GM12875 (cell line): ENCODE data around the gene MMRN1.
"Not testable (repeated sequence)": the region's sequence is repeated elsewhere in the genome, so short reads cannot be mapped to it uniquely, and the experiment has no call there.

ENCODE experiments used
- H3K4me3 ChIP-seq: one replicate; pipeline ENCODE4 v1.5.1; 2011; ENCODE audit warnings: low read depth, low read length, control low read depth
- TF ChIP-seq, protein P1 (sequence below): IDR thresholded peaks from 2 replicates; pipeline ENCODE4 v1.5.1; 2011; ENCODE audit warnings: low read depth, mild to moderate bottlenecking, control low read depth, inconsistent platforms, low read length, moderate library complexity, borderline replicate concordance; ENCODE audit not compliant: insufficient read depth

MMRN1 gene

DNA sequence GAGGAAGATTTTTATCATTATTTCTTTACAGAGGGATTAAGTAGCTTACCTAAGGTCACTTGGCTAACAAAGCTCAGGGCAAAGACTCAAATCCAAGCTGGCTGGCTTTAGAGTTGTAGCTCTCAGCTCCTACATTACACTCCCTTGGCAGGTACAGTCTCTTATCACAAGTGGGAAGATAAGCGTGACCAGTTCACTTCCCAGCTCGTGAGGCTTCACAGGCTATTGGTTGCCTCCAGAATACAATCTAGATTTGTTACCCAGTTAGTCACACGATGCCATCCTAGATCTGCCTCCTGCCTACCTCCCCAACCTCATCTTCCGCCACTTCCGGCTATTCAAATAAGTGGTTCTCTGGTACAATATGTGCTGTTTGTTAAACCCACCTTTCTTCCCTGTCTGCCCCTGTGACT, 3.7 kb downstream of the MMRN1 start:
- TF ChIP-seq, protein P1, sequence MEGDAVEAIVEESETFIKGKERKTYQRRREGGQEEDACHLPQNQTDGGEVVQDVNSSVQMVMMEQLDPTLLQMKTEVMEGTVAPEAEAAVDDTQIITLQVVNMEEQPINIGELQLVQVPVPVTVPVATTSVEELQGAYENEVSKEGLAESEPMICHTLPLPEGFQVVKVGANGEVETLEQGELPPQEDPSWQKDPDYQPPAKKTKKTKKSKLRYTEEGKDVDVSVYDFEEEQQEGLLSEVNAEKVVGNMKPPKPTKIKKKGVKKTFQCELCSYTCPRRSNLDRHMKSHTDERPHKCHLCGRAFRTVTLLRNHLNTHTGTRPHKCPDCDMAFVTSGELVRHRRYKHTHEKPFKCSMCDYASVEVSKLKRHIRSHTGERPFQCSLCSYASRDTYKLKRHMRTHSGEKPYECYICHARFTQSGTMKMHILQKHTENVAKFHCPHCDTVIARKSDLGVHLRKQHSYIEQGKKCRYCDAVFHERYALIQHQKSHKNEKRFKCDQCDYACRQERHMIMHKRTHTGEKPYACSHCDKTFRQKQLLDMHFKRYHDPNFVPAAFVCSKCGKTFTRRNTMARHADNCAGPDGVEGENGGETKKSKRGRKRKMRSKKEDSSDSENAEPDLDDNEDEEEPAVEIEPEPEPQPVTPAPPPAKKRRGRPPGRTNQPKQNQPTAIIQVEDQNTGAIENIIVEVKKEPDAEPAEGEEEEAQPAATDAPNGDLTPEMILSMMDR = no peak
- no peak overlapping the region for H3K4me3 ChIP-seq

DNA sequence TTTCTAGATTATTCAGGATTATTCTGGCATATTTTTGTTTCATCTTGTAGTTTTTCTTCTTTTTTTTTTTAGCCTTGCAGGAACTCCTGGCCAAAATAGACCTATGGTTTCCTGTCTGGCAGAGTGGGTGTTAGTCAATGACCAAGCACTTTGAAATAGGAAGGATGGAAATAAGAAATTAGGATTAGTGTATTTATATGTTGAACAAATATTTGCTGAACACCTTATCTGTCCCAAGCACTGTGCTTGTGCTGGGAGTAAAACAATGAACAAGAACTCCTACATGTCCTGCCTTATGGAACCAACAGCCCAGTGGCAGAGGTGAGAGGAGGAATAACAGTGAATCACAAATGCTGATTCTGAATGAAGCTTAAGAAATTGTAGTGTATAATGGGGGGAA, 4.5 kb downstream of the MMRN1 start:
- TF ChIP-seq, protein P1 = no peak
- no peak overlapping the region for H3K4me3 ChIP-seq

DNA sequence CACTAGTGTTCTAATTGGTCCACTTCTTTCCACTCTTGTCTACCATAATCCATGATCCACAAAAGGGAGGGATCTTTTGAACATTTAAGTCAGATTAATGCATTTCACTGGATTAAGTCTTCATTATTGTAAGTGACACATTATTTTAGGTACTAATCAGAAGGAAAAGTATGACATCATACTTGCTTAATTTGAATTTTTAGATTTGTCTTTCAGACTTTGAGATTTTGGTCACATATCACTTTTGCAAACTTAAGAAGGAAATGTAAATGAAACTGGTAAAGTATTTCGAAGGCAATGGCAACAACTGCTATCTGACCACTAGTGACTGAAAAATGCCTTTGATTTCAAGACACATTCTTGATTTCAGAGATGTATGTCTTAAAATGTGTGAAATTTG, 5.2 kb downstream of the MMRN1 start:
- no peak overlapping the region for H3K4me3 ChIP-seq
- TF ChIP-seq, protein P1 = no peak

DNA sequence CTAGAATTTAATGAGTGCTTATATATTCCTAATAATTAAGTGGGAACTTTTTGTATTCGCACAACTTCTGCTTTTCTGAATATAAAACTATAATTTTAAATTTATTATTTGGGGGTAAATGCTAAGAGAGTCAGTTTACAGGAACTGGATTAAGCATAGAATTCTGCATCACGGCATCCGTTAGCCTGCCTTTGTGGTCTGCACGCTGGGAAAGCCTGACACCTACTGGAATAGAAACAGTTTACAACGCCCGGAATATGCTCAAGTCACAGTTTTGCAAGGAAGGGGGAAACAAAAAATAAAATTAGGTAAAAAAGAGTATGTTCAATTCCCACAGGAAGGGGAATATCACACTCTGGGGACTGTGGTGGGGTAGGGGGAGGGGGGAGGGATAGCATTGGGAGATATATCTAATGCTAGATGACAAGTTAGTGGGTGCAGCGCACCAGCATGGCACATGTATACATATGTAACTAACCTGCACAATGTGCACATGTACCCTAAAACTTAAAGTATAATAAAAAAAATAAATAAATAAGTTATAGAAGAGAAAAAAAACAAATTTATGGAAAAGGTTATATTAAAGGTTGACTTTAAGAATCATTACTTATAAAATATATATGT, 7.3 kb downstream of the MMRN1 start:
- TF ChIP-seq, protein P1 = peak; percentile 63; the same call in 1 of the 2 replicates
- not testable (repeated sequence) for H3K4me3 ChIP-seq

DNA sequence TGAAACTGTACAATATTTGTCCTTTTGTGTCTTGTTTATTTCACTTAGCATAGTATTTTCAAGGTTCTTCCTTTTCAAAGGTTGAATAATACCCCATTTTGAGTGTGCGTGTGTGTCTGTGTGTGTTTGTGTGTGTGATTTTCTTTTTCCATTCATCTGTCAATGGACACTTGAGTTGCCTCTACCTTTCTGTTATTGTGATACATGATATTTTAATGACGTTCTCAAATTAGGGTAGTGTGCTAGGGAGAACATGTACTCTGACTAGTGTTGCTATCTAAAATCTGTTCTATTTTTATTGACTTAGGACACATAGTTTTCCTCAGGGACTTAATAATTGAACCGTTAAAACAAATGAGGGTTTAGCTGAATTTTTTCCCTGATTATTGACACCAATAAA, 9.9 kb downstream of the MMRN1 start:
- TF ChIP-seq, protein P1 = no peak
- no peak overlapping the region for H3K4me3 ChIP-seq

DNA sequence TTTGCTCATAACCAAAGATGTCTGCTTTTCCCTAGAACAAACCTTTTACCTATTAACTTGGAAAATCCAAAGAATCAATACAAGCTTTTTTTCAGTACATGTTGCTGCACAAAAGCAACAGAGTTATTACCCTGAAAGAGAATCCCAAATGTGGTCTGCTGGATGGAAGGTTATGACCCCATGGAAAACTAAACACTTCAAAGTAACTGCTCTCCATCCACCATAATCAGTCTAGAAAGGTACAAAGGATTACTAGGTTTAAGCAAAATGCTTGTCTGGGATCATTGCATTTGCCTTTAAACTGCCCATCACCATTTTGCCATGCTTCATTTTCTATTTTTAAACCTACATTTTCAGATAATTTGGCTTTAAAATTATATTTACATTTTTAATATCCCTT, 11.7 kb downstream of the MMRN1 start:
- no peak overlapping the region for H3K4me3 ChIP-seq
- TF ChIP-seq, protein P1 = no peak

DNA sequence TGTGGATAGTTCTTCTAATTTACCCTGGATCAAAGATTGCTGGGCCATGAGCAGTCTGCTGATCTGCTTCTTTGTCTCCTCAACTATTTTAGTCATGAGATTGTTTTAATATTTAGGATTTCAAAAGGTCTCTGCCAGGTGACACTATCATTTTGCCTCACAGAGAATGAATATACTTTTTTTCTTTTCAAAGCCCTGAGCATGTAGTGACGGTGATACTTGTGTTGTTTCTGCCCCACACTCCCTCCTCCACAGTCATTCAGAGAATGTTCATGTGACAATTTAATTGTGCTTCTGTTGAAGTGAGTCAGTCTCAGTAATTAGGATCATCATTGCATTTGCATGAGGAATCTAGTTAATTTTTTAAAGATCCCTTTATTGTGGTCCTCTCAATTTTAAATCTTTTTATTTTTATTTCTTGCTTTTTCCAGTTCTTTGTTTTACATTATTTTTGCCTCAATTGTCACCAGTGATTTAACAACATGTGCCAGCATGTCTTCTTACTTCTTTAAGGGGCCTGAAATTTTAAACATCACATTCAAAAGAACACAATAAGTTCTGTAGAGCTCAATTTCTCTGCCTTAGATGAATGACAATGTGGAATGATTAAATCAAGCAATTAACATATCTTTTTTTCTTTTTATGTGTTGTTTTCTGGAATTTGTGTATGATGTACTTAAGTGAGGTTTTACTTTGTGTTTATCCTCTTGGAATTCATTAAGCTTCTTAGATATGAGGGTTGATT, 12.3 kb downstream of the MMRN1 start:
- H3K4me3 ChIP-seq = no peak overlapping the region
- TF ChIP-seq, protein P1 = no peak
